Neural progenitor cell (in vitro differentiated cells): ENCODE results near the gene SRGAP3.

Experiments used
- CTCF ChIP-seq: fragments of 200-600 bp; sonication (generic); IDR thresholded peaks from 2 replicates; pipeline ENCODE4 v1.5.1; 2017; ENCODE audit warnings: antibody characterized with exemption, mild to moderate bottlenecking
- EZH2phosphoT487 ChIP-seq: fragments of 200-600 bp; sonication (generic); IDR thresholded peaks from 2 replicates; pipeline ENCODE4 v1.6.1; 2017; ENCODE audit warnings: antibody characterized with exemption

DNA sequence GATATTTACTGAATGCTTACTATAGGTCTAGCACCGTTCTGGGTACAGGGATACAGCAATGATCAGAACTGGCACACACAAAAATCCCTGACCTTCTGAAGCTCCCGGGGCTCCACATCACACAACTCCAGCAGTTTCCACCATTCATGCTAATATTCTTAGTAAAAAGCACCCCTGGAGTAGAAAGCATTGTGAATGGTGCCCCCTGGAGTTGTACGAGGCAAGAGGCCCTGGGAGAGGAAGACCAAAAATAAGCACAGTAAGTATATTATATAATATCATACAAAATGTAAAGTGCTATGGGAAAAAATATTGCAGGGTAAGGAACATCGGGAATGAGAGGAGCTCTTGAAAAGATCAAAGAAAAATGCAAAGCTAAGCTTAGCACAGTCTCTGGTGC, 790 bp upstream of the SRGAP3 start:
- TF ChIP-seq CTCF (peak; percentile 39), EZH2phosphoT487 (no peak)
